Testis (tissue), 2 donors: Measurements from ENCODE around the gene TSC22D3.

ENCODE experiments used
- CTCF ChIP-seq, 3 experiments: fragments of 450-650 bp in 2 of 3; fragments of 200-600 bp in 1 of 3; sonication (generic) in 1 of 3; IDR thresholded peaks; one replicate each; pipeline ENCODE4 v1.5.1; 2016 to 2019; ENCODE audit warnings: antibody characterized with exemption in 3 of 3, mild to moderate bottlenecking in 2 of 3, moderate library complexity in 1 of 3
- POLR2A ChIP-seq: fragments of 450-650 bp; IDR thresholded peaks from one replicate; pipeline ENCODE4 v1.6.1; 2017; ENCODE audit warnings: antibody characterized with exemption, mild to moderate bottlenecking, moderate library complexity

GRCh38 chrX:107675365-107675654 lies 100.3 kb downstream of the TSC22D3 start:
- TF ChIP-seq CTCF (IDR thresholded peaks at IDR 0.05) (no peak), POLR2A (no peak)
